H1 (cell line): ENCODE measurements around the gene RPS6KA5.

Experiments
- POLR2A ChIP-seq, 2 experiments: IDR thresholded peaks; 1 replicate in 1 of 2; 2 replicates in 1 of 2; pipeline ENCODE4 v1.6.1; 2011; ENCODE audit warnings: low read depth in 2 of 2, low read length in 2 of 2, mild to moderate bottlenecking in 2 of 2; ENCODE audit errors: control extremely low read depth in 1 of 2
- TF ChIP-seq, protein P1 (sequence below), 3 experiments: IDR thresholded peaks; 1 replicate in 2 of 3; 2 replicates in 1 of 3; pipeline versions ENCODE4 v1.5.1 to v1.6.1; 2011; ENCODE audit warnings: low read length in 3 of 3, mild to moderate bottlenecking in 3 of 3, inconsistent platforms in 2 of 3, low read depth in 1 of 3, moderate library complexity in 1 of 3; ENCODE audit not compliant: insufficient read depth in 1 of 3; ENCODE audit errors: control extremely low read depth in 1 of 3

DNA sequence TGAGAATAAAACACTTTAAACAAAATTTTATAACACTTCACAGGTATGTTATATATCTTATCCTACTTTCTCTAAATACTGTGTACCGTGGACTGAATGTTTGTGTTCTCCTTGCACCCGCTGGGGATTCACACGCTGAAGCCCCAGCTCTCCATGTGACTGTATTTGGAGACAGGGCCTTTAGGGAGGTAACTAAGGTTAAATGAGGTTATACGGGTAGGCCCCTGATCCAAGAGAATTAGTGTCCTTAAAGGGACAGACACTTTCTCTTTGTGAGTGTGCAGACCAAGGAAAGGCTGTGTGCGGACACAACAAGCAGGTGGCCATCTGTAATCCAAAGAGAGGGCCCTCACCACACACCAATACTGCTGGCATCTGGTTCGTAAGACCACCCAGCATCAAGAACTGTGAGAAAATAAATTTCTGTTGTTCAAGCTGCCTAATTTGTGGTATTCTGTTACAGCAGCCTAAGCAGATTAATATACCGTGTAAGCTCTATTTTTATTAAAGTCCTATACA lies 174.1 kb downstream of the RPS6KA5 start:
- TF ChIP-seq, protein P1, sequence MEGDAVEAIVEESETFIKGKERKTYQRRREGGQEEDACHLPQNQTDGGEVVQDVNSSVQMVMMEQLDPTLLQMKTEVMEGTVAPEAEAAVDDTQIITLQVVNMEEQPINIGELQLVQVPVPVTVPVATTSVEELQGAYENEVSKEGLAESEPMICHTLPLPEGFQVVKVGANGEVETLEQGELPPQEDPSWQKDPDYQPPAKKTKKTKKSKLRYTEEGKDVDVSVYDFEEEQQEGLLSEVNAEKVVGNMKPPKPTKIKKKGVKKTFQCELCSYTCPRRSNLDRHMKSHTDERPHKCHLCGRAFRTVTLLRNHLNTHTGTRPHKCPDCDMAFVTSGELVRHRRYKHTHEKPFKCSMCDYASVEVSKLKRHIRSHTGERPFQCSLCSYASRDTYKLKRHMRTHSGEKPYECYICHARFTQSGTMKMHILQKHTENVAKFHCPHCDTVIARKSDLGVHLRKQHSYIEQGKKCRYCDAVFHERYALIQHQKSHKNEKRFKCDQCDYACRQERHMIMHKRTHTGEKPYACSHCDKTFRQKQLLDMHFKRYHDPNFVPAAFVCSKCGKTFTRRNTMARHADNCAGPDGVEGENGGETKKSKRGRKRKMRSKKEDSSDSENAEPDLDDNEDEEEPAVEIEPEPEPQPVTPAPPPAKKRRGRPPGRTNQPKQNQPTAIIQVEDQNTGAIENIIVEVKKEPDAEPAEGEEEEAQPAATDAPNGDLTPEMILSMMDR (IDR thresholded peaks at IDR 0.05; ENCODE audit: control extremely low read depth in 1 of 3, insufficient read depth in 1 of 3, low read depth in 1 of 3, low read length in 3 of 3): no peak
- no peak for TF ChIP-seq POLR2A (IDR thresholded peaks at IDR 0.05; ENCODE audit: control extremely low read depth in 1 of 2, low read depth in 2 of 2, low read length in 2 of 2)
